ENCODE data around the gene KLHDC4.

DNA sequence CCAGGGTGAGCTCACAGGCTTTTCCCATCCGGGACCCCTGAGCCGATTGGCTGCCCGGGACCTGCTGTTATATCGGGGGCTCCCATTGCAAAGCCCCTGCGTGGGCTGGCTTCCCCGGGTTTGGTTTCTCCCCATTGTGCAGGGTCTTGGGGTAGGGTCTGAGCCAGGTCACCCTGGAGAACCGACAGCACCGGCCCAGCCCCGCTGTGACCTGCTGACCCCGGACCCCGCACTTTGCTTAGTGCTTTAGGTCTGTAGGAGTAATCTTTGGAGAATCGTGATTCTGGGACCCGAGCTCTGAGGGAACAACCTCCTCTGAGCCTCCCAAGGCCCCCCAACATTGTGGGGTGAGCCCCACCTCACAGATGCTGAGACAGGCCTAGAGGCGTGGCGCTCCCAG lies 100.6 kb downstream of the KLHDC4 start:
- no peak for TF ChIP-seq NANOG (IDR thresholded peaks at IDR 0.05; ENCODE audit: borderline replicate concordance)
- TF ChIP-seq, protein P1, sequence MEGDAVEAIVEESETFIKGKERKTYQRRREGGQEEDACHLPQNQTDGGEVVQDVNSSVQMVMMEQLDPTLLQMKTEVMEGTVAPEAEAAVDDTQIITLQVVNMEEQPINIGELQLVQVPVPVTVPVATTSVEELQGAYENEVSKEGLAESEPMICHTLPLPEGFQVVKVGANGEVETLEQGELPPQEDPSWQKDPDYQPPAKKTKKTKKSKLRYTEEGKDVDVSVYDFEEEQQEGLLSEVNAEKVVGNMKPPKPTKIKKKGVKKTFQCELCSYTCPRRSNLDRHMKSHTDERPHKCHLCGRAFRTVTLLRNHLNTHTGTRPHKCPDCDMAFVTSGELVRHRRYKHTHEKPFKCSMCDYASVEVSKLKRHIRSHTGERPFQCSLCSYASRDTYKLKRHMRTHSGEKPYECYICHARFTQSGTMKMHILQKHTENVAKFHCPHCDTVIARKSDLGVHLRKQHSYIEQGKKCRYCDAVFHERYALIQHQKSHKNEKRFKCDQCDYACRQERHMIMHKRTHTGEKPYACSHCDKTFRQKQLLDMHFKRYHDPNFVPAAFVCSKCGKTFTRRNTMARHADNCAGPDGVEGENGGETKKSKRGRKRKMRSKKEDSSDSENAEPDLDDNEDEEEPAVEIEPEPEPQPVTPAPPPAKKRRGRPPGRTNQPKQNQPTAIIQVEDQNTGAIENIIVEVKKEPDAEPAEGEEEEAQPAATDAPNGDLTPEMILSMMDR (conservative IDR thresholded peaks at IDR 0.05; ENCODE audit: low read depth in 2 of 2), result no peak
- no peak for TF ChIP-seq EZH2 (IDR thresholded peaks at IDR 0.05; ENCODE audit: low read depth, unreplicated experiment)
- no peak for TF ChIP-seq EZH2phosphoT487 (IDR thresholded peaks at IDR 0.05; ENCODE audit: unreplicated experiment)
- TF ChIP-seq, protein P2, sequence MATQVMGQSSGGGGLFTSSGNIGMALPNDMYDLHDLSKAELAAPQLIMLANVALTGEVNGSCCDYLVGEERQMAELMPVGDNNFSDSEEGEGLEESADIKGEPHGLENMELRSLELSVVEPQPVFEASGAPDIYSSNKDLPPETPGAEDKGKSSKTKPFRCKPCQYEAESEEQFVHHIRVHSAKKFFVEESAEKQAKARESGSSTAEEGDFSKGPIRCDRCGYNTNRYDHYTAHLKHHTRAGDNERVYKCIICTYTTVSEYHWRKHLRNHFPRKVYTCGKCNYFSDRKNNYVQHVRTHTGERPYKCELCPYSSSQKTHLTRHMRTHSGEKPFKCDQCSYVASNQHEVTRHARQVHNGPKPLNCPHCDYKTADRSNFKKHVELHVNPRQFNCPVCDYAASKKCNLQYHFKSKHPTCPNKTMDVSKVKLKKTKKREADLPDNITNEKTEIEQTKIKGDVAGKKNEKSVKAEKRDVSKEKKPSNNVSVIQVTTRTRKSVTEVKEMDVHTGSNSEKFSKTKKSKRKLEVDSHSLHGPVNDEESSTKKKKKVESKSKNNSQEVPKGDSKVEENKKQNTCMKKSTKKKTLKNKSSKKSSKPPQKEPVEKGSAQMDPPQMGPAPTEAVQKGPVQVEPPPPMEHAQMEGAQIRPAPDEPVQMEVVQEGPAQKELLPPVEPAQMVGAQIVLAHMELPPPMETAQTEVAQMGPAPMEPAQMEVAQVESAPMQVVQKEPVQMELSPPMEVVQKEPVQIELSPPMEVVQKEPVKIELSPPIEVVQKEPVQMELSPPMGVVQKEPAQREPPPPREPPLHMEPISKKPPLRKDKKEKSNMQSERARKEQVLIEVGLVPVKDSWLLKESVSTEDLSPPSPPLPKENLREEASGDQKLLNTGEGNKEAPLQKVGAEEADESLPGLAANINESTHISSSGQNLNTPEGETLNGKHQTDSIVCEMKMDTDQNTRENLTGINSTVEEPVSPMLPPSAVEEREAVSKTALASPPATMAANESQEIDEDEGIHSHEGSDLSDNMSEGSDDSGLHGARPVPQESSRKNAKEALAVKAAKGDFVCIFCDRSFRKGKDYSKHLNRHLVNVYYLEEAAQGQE (IDR thresholded peaks at IDR 0.05; ENCODE audit: unreplicated experiment), result no peak
- no peak for TF ChIP-seq CREB1 (CRISPR knock-in tag; IDR thresholded peaks at IDR 0.05; ENCODE audit: low read depth)
- TF ChIP-seq POLR2AphosphoS5 (IDR thresholded peaks at IDR 0.05; ENCODE audit: low read depth), result no peak
- no peak for TF ChIP-seq JUNB (IDR thresholded peaks at IDR 0.05; ENCODE audit: unreplicated experiment)
- TF ChIP-seq ZNF114 (CRISPR knock-in tag; IDR thresholded peaks at IDR 0.05), result no peak
- TF ChIP-seq, protein P3, sequence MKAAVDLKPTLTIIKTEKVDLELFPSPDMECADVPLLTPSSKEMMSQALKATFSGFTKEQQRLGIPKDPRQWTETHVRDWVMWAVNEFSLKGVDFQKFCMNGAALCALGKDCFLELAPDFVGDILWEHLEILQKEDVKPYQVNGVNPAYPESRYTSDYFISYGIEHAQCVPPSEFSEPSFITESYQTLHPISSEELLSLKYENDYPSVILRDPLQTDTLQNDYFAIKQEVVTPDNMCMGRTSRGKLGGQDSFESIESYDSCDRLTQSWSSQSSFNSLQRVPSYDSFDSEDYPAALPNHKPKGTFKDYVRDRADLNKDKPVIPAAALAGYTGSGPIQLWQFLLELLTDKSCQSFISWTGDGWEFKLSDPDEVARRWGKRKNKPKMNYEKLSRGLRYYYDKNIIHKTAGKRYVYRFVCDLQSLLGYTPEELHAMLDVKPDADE (IDR thresholded peaks at IDR 0.05), result no peak

Measured in GM23338 (cell line).